Activated CD8-positive, alpha-beta memory T cell treated with anti-CD3 and anti-CD28 coated beads for 24 hours (primary cell): ENCODE measurements around the gene CHCHD4.
"Not testable (repeated sequence)": the region's sequence is repeated elsewhere in the genome, so short reads cannot be mapped to it uniquely, and the experiment has no call there.

Experiments used
- DNase-seq: peaks from one replicate; pipeline ENCODE4 v3.0.0-alpha.2; 2020

Gene CHCHD4

DNA sequence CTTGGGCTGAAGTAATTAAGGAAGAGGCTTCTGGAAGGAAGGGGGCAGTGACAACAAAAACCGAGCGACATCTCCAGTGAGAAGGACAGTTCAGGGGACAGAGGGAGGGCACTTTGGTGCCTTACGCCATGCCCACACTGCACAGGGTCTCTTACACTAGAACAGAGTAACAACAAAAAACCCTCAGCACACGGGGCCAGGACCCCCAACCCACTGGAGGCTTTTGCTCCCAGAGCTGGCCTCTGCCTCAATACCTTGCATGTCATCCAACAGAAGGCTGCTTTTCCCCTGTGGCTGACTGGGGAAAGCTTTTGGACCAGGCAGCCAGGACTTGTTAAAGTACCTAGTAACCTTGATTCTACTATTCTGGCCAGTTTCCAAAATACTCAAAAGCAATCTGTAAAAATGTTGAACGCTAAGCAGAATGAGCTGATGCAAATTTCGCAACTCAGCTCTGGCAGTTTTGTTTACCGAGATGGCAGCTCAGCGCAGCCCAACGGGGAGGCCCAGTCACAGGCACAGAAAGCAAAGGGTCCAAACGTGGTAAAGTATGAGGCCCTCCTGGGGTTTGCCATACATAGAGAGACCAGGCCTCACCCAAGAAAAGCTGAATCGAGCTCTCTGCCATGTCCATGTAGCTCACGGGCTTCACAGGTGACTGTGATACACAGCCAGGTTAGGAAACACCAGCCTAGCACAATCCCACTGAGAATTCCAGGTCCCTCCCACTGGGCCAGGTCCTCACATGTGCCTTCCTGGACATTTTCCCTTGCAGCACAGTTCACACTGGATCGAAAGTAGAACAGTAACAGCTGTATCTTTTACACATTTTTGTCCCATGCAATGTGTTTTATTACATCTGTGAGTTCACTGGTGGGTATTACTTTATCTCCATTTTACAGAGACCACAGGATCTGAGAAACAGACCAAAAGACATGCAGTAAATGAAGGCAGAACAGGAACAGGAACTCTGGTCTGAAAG is 6.0 kb downstream of the CHCHD4 start:
- no peak for DNase-seq

DNA sequence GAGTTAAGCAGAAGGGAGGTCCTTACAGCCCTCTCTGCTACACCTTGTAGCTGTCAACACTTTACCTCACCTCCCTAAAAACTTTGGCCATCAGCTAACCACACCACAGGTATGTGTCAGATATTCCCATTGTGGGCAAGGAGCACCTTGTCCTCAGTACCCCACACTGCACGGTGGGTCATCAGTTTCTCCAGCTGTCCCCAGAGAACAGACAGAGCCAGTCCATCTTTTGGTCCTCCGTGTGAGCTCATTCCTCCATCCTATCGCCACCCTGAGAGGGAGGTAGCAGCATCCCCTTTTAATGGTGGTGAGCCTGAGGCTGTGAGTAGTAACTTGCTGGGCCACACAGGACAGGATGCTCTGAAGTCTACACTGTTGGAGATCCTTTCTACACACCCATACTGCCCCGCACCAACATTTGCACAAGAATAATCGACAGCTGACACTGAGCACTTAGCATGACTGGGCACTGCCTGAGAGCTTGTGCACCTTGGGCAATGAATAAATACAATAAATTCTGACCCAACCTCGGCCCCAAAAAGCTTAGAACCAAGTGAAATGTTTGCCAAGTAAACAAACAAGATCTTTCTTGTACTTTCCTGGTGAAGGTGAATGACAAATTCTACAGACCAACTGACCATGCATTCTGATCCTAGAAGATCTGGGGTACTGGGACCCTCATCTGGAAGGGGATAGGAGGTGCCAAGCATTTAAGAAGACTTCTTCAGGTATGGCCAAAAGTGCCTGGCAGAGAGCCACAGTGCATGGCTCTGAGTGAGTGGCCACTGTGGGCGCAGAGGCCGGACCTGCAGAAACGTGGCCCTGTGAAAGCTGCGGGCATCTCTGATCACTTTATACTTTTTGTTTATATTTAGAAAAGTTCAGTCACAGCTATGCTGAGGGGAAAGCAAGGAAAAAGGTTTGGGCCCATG is 6.9 kb downstream of the CHCHD4 start:
- DNase-seq = no peak

DNA sequence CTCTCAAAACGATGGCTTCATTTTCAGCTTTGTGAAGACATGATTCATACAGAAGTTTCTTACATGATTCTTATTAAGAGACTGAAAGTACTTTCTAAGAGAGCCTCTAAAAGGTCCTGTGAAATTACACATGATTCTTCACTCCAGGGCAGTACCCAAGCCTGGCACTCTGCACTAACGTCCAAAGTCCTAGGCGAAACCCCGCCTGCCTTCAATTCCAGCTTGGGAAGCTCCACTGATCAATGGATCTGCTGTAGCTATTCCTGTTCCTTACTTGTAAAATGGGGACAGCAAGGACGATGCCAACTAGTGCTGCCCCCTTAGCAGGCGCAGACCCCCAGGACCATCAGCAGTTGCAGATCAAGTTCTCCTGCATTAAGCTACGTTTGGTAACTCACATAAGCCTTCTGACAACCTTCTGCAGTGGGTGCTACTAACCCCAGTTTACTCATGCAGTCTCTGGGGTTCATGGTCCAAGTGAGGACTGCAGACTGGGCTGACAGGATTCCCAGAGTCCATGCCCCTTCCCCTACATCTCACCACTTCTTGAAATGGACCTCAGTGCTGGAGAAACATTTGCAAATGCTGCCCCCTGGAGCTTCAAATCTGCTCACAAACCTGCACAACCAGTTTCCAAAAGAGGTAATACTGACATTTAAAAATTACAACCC is 10.6 kb downstream of the CHCHD4 start:
- no peak for DNase-seq

DNA sequence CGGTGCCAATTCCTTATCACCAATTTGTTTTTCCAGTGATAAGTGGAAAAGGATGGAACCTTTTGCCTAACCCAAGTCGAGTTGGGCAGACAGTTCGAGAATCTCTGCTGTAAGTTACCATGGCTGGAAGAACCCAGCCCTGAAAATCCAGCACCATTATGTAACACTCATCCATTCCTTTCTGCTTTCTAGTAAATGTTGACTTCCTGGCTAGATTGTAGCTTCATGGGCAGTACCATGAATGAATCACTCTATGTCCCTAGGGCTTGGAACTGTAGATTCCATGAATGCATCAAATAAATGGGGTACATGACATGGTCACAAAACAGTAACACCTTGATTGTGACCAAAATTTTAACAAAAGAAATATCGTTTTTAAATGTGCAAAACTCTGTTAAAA is 14.0 kb downstream of the CHCHD4 start:
- DNase-seq = no peak

DNA sequence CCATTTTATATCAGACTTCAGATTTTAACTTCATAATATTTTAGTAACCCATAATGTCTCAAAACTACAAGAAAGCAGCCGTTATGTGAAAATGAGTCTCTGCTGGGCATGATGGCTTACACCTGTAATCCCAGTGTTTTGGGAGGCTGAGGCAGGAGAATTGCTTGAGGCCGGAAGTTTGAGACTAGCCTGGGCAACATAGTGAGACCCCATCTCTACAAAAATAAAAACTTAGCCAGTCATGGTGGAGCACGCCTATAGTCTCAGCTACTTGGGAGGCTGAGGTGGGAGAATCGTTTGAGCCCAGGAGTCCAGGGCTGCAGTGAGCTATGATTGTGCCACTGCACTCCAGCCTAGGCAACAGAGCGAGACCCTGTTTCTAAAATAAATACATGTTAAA is 14.8 kb downstream of the CHCHD4 start:
- DNase-seq = not testable (repeated sequence)

DNA sequence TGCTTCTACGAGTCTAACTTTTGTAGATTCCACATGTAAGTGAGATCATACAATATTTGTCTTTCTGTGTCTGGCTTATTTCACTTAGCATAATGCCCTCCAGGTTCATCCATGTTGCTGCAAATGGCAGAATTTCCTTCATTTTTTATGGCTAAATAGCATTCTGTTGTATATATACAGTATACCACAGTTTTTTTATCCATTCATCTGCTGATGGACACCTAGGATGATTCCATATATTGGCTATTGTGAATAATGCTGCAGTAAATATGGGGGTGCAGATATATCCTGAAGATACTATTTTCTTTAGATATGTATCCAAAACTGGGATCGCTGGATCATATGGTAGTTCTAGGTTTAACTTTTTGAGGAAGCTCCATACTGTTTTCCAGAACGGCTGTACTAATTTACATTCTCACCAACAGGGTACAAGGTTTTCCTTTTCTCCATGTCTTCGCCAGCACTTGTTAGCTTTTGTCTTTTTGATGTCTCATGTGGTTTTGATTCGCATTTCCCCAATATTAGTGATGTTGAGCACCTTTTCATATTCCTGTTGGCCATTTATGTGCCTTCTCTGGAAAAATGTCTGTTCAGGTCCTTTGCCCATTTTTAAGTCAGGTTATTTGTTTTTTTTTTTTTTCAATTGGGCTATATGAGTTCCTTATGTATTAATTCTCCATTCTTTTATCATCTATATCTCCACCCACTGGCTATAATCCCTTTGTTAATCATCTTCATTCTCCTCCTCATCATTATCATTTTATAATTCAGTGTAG is 26.9 kb downstream of the CHCHD4 start:
- no peak for DNase-seq

DNA sequence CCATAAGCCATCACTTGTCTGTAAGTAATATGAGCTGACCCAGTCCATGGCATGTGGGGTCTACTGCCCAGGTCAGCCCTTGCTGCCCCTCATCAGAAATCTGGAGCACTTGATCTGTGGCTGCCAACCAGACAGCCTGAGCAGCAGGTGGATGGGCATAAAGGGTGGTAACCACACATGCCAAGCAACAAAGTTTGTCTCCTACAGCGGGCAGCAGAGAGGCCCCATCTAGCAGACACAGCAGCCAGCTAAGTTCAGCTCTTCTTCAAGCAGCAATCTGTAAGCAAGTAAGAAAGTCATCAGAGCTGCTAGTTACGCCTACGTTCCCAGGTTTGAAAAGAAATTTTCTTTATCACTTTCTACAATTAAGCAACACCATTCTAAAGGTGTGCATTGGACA is 27.9 kb downstream of the CHCHD4 start:
- DNase-seq = no peak

DNA sequence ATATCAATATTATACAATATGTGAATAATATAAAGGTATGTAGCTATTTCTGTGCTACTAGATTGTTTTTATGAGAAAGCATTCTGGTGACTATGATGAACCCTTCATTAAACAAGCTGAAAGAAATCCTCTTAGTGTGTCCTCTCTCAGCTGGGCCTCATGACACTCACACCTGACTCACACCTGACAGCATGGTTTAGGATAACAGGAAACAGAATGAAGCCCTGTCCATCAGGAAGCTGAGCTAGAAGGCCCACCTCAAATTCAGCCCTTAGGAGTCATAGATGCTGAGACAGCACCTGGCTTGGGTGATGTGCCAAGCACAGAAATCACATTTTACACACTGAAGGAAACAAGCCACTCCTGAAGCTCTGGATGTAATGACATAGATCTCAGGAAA is 30.8 kb downstream of the CHCHD4 start:
- no peak for DNase-seq

DNA sequence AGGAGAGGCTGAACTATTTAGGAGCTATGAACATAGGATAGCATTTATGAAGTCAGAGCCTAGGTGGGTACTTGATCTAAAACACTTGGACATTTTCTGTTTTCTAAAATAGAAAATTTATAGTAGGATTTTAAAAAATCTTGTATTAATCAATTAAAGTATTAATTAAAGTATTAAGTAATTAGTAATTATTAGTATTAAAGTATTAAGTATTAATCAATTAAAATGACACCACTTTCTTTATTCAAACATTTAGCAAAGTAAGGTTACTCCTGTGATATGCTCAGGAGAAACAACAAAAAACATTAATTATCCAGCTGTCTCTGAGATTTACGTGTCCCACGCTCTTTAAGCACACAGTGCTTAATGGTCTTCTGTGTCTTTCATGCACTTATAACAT is 32.2 kb downstream of the CHCHD4 start:
- DNase-seq = no peak

DNA sequence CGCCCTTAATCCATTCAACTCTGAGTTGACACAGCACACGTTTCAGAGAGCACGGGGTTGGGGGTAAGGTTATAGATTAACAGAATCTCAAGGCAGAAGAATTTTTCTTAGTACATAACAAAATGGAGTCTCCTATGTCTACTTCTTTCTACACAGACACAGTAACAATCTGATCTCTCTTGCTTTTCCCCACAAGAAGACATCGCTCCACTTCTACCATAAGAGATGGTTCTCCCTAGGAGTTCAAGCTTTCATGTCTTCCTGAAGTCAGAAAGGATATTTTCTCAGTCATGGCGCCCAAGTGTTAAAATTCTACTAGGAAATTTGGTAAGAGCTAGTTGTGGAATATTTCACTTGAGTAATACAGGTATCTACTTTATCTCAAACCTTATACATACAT is 32.7 kb downstream of the CHCHD4 start:
- DNase-seq = not testable (repeated sequence)

DNA sequence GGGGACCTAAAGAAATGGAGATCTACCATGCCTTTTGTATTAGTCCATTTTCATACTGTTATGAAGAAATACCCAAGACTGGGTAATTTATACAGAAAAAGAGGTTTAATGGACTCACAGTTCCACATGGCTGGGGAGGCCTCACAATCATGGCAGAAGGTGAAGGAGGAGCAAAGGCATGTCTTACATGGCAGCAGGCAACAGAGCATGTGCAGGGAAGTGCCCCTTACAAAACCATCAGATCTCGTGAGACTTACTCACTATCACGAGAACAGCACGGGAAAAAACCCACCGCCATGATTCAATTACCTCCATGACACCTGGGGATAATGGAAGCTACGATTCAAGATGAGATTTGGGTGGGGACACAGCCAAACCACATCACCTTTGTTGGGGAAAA is 37.2 kb downstream of the CHCHD4 start:
- DNase-seq = not testable (repeated sequence)

DNA sequence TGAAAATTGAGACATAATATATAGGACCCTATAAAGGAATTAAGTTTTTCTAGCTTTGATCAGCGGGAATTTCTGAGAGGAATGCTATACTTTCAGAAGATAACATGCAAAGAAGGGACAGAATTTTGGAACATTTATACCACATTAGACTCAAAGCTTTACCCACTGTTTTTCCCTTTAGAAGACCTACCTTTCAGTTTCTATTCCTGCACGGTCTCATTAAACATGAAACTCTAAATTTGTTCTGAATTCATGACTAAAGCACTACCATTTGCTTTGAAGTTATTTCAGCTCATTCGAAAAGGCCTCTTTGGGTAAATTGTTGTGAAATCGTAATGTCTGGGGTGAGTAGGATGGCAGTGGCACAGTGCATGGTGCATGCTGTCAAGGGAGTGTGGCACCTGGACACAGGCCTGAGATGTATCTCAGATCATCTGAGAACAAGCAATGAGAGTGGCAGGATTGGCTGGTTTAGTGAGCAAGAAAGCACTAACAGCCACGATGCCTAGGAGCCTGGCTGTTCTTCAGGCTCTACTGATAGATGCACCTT is 42.5 kb downstream of the CHCHD4 start:
- no peak for DNase-seq

DNA sequence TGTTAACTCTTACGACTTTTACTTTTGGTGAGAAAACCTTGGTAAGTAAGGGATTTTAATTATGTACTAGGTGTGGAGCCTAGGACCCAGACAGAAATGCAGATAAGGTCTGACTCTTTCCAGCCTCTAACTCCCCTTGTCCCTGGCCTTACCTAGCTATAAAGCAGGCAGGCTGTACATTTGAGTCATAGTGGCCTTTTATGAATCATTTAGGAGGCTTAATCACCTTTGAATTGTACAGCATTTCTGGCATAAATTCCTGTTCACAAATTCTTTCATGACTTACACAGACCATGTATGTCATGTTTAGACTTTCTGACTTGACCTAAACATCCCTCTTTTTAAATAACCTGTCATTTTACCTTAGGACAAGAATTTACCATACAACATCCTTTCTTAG is 47.4 kb downstream of the CHCHD4 start:
- DNase-seq = no peak

DNA sequence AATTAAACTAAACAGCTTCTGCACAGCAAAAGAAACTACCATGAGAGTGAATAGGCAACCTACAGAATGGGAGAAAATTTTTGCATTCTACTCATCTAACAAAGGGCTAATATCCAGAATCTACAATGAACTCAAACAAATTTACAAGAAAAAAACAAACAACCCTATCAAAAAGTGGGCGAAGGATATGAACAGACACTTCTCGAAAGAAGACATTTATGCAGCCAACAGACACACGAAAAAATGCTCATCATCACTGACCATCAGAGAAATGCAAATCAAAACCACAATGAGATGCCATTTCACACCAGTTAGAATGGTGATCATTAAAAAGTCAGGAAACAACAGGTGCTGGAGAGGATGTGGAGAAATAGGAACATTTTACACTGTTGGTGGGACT is 49.4 kb downstream of the CHCHD4 start:
- DNase-seq = not testable (repeated sequence)

DNA sequence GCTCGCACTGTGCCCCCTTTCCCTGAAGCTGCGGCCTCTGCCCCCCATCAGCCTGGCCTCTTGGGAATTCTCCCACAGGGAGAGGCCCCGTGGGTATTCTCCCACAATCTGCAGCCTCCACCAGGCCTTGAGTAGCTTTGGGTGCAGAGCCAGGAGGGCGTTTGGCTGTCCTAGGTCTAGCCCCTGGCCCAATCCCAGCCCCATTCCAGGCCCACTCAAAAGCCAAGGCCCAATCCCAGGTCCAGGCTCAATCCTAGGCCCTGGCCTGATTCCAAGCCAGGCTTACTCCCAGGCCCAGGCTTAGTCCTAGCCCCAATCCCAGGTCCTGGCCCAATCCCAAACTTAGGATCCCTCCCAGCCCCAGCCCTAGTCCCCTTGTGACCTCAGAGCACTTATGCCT is 59.8 kb downstream of the CHCHD4 start:
- DNase-seq = no peak

DNA sequence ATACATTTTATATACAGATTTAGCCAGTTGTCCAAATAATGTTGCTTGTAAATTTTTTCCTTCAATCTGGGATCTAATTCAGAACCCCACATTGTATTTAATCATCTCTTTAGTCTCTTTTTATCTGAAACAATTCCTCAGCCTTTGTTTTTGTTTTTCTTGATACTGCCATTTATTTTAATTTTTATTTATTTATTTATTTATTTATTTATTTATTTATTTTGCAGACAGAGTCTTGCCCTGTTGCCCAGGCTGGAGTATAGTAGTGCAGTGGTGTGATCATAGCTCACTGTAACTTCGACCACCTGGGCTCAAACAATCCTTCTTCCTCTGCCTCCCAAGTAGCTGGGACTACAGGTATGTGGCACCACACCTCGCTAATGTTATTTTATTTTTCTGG is 61.5 kb downstream of the CHCHD4 start:
- DNase-seq = no peak
